Measurements from ENCODE around the gene MIR17HG.
"Not testable (repeated sequence)": the region's sequence is repeated elsewhere in the genome, so short reads cannot be mapped to it uniquely, and the experiment has no call there.

The MIR17HG gene

GRCh38 chr13:91313581-91313980 lies 33.9 kb upstream of the MIR17HG start:
- H3K36me3 ChIP-seq (ENCODE audit: insufficient read depth, low read length) = no peaks in the 10 kb centered on the region
- no peaks in the 10 kb centered on the region for H3K27me3 ChIP-seq (ENCODE audit: insufficient read depth, low read length)
- H3K27ac ChIP-seq (ENCODE audit: low read depth, low read length) = no peak overlapping the region
- H3K9me3 ChIP-seq (ENCODE audit: insufficient read depth, low read depth, low read length) = no peaks in the 10 kb centered on the region
- no peak overlapping the region for H3K4me3 ChIP-seq (ENCODE audit: low read length)
- no peaks in the 10 kb centered on the region for H3K4me1 ChIP-seq (ENCODE audit: insufficient read depth, low read length)
- 76% methylated on average over 3 of the region's 4 CpGs for WGBS
- no peak overlapping the region for H3K9ac ChIP-seq (ENCODE audit: low read depth, low read length)

GRCh38 chr13:91314888-91315287 lies 32.6 kb upstream of the MIR17HG start:
- no peak overlapping the region for H3K27ac ChIP-seq (ENCODE audit: low read depth, low read length)
- H3K4me3 ChIP-seq (ENCODE audit: low read length) = no peak overlapping the region
- H3K4me1 ChIP-seq (ENCODE audit: insufficient read depth, low read length) = no peaks in the 10 kb centered on the region
- H3K9ac ChIP-seq (ENCODE audit: low read depth, low read length) = no peak overlapping the region
- no peaks in the 10 kb centered on the region for H3K27me3 ChIP-seq (ENCODE audit: insufficient read depth, low read length)
- H3K36me3 ChIP-seq (ENCODE audit: insufficient read depth, low read length) = no peaks in the 10 kb centered on the region
- no peaks in the 10 kb centered on the region for H3K9me3 ChIP-seq (ENCODE audit: insufficient read depth, low read depth, low read length)

- Histone ChIP-seq H3K9me3 (ENCODE audit: insufficient read depth, low read depth, low read length) (no peaks in the 10 kb centered on the region), H3K9ac (ENCODE audit: low read depth, low read length) (no peak overlapping the region), H3K4me3 (ENCODE audit: low read length) (no peak overlapping the region), H3K36me3 (ENCODE audit: insufficient read depth, low read length) (no peaks in the 10 kb centered on the region), H3K27me3 (ENCODE audit: insufficient read depth, low read length) (no peaks in the 10 kb centered on the region), H3K27ac (ENCODE audit: low read depth, low read length) (no peak overlapping the region), H3K4me1 (ENCODE audit: insufficient read depth, low read length) (no peaks in the 10 kb centered on the region)
- 90% methylated on average over 6 of the region's 6 CpGs for WGBS
Measured at GRCh38 chr13:91318886-91319285, 28.6 kb upstream of the MIR17HG start.

GRCh38 chr13:91319996-91320395 lies 27.5 kb upstream of the MIR17HG start:
- Histone ChIP-seq H3K27me3 (ENCODE audit: insufficient read depth, low read length) (no peaks in the 10 kb centered on the region), H3K9ac (ENCODE audit: low read depth, low read length) (no peak overlapping the region), H3K36me3 (ENCODE audit: insufficient read depth, low read length) (no peaks in the 10 kb centered on the region), H3K4me3 (ENCODE audit: low read length) (no peak overlapping the region), H3K9me3 (ENCODE audit: insufficient read depth, low read depth, low read length) (no peaks in the 10 kb centered on the region), H3K27ac (ENCODE audit: low read depth, low read length) (no peak overlapping the region), H3K4me1 (ENCODE audit: insufficient read depth, low read length) (no peaks in the 10 kb centered on the region)
- 97% methylated on average over 8 of the region's 8 CpGs for WGBS

DNA sequence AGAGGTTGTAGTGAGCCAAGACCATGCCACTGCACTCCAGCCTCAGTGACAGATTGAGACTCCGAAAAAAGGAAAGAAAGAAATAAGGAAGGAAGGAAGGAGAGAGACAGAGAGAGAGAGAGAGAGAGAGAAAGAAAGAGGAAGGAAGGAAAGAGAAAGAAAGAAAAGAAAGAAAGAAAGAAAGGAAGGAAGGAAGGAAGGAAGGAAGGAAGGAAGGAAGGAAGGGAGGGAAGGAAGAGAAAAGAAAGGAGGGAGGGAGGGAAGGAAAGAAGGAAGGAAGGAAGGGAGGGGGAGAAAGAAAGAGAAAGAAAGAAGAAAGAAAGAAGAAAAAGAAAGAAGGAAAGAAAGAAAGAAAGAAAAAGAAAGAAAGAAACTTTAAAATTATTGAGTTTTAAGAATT lies 26.5 kb upstream of the MIR17HG start:
- H3K4me3 ChIP-seq (ENCODE audit: low read length); H3K27me3 ChIP-seq (ENCODE audit: insufficient read depth, low read length); H3K9me3 ChIP-seq (ENCODE audit: insufficient read depth, low read depth, low read length); H3K9ac ChIP-seq (ENCODE audit: low read depth, low read length); H3K36me3 ChIP-seq (ENCODE audit: insufficient read depth, low read length); H3K4me1 ChIP-seq (ENCODE audit: insufficient read depth, low read length); H3K27ac ChIP-seq (ENCODE audit: low read depth, low read length): not testable (repeated sequence)
- WGBS = 52% methylated on average over 1 of the region's 1 CpG

DNA sequence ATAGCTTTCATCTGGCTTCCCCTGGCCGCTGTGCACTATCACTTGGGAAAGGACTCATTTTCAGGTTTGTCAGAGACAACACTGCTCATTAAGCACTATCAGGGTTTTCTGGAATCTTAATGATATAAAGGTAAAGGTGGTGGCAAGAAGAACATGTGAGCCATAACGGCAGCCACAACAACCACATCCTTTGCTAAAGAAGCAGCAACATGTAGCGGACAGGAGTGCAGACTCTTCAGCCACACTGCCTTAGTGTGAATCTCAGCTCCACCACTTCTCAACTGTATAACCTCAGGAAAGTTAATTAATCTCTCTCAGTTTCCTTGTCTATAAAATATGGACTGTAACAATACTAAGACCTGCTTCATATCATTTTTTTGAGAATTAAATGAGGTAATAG lies 24.1 kb upstream of the MIR17HG start:
- no peaks in the 10 kb centered on the region for H3K36me3 ChIP-seq (ENCODE audit: insufficient read depth, low read length)
- H3K9me3 ChIP-seq (ENCODE audit: insufficient read depth, low read depth, low read length) = no peaks in the 10 kb centered on the region
- WGBS = 93% methylated on average over 3 of the region's 3 CpGs
- H3K4me1 ChIP-seq (ENCODE audit: insufficient read depth, low read length) = no peaks in the 10 kb centered on the region
- no peak overlapping the region for H3K9ac ChIP-seq (ENCODE audit: low read depth, low read length)
- H3K27ac ChIP-seq (ENCODE audit: low read depth, low read length) = no peak overlapping the region
- H3K4me3 ChIP-seq (ENCODE audit: low read length) = no peak overlapping the region
- H3K27me3 ChIP-seq (ENCODE audit: insufficient read depth, low read length) = no peaks in the 10 kb centered on the region

- Histone ChIP-seq H3K27ac (ENCODE audit: low read depth, low read length) (no peak overlapping the region), H3K4me1 (ENCODE audit: insufficient read depth, low read length) (no peaks in the 10 kb centered on the region), H3K9ac (ENCODE audit: low read depth, low read length) (no peak overlapping the region), H3K4me3 (ENCODE audit: low read length) (no peak overlapping the region), H3K9me3 (ENCODE audit: insufficient read depth, low read depth, low read length) (no peaks in the 10 kb centered on the region), H3K27me3 (ENCODE audit: insufficient read depth, low read length) (no peaks in the 10 kb centered on the region), H3K36me3 (ENCODE audit: insufficient read depth, low read length) (no peaks in the 10 kb centered on the region)
- 96% methylated on average over 5 of the region's 7 CpGs for WGBS
Measured at GRCh38 chr13:91326146-91326545, 21.3 kb upstream of the MIR17HG start.

DNA sequence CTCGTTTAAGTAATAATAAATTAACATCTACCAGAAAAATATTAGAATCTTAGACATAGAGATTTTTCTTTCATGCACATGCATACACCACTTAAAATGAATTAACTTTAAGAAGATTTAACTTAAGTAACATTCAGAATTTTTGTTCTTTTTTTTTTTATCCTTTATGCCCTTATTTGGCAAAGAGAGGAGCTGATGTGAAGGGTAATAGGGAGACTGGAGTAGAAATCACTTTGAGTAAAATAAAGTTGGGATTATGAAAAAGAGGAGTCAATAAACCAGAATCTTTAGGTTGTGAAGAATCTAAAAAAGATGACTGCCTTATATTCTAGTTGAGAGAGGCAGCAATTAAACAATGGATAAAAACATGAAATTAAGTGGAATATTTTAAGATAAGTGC lies 18.8 kb upstream of the MIR17HG start:
- Histone ChIP-seq H3K27ac (ENCODE audit: low read depth, low read length) (no peak overlapping the region), H3K9me3 (ENCODE audit: insufficient read depth, low read depth, low read length) (no peaks in the 10 kb centered on the region), H3K4me3 (ENCODE audit: low read length) (no peak overlapping the region), H3K9ac (ENCODE audit: low read depth, low read length) (no peak overlapping the region), H3K27me3 (ENCODE audit: insufficient read depth, low read length) (no peaks in the 10 kb centered on the region), H3K36me3 (ENCODE audit: insufficient read depth, low read length) (no peaks in the 10 kb centered on the region), H3K4me1 (ENCODE audit: insufficient read depth, low read length) (no peaks in the 10 kb centered on the region)
- WGBS = no CpG with 5 or more reads among the region's 1 CpG

GRCh38 chr13:91329733-91330132 lies 17.8 kb upstream of the MIR17HG start:
- H3K9me3 ChIP-seq (ENCODE audit: insufficient read depth, low read depth, low read length) = no peaks in the 10 kb centered on the region
- H3K4me1 ChIP-seq (ENCODE audit: insufficient read depth, low read length) = no peaks in the 10 kb centered on the region
- H3K27ac ChIP-seq (ENCODE audit: low read depth, low read length) = no peak overlapping the region
- H3K27me3 ChIP-seq (ENCODE audit: insufficient read depth, low read length) = no peaks in the 10 kb centered on the region
- H3K4me3 ChIP-seq (ENCODE audit: low read length) = no peak overlapping the region
- no peaks in the 10 kb centered on the region for H3K36me3 ChIP-seq (ENCODE audit: insufficient read depth, low read length)
- H3K9ac ChIP-seq (ENCODE audit: low read depth, low read length) = no peak overlapping the region
- WGBS = no CpG with 5 or more reads among the region's 1 CpG

DNA sequence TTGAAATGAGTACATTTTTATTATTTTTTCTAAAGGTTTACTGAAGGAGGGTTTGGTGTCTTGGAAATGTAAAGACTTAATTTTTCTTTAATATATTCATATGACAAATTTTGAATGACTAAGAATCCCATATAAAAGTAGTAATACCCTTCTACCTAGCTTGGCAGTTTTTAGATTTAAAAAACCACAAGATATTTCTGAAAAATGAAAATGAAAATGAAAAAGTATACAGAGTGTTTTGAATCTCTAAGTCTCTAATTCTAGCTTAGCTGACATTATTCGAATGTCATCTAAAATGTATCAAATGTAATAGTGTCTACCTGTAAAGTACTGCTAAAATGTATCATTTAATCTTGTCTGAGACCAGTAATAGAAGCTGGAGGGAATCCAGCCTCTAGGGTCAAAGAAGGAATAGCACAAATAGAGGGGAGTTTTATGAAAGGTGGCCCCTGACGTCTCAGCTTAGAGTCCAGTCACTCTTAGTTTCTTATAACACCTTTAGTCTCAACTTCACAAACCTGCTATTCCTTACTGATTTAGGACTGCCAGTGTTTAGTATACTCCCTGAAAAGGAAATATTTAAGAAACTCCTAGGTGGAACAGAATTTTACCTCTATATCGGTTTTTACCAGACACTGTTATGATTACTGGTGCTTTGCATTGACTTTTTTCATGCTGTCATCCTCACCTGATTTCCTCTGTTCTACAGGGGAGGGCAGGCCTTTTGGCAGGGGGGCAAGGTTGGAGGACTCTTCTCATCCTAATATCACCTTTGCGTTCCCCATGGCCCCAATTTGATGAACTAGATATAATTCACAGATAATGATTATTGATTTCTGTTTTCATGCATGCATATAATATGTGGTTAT lies 16.2 kb upstream of the MIR17HG start:
- WGBS = 76% methylated on average over 3 of the region's 4 CpGs
- no peaks in the 10 kb centered on the region for H3K4me1 ChIP-seq (ENCODE audit: insufficient read depth, low read length)
- no peaks in the 10 kb centered on the region for H3K9me3 ChIP-seq (ENCODE audit: insufficient read depth, low read depth, low read length)
- H3K9ac ChIP-seq (ENCODE audit: low read depth, low read length) = no peak overlapping the region
- no peaks in the 10 kb centered on the region for H3K36me3 ChIP-seq (ENCODE audit: insufficient read depth, low read length)
- H3K27me3 ChIP-seq (ENCODE audit: insufficient read depth, low read length) = no peaks in the 10 kb centered on the region
- no peak overlapping the region for H3K4me3 ChIP-seq (ENCODE audit: low read length)
- no peak overlapping the region for H3K27ac ChIP-seq (ENCODE audit: low read depth, low read length)

DNA sequence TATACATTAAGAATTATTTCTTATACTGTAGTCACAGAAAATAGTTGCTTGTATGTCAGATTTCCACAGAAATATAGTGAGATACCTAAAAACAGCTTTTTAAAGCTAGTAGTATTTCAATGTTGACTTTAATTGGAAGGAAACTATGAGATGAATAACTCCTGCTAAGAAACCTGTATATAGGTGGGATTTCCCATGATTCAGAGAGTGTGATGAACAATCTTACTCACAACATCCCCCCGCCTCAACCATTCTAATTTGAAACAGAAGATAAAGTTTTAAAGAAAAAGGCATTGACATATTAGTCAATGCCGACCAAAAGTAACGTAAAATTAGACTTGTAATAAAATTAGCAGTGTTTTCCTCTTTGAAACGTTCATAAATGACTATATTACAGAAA lies 1.4 kb upstream of the MIR17HG start:
- Histone ChIP-seq H3K36me3 (ENCODE audit: insufficient read depth, low read length) (peaks cover 21% of the 10 kb centered on the region), H3K27me3 (ENCODE audit: insufficient read depth, low read length) (peaks cover 49% of the 10 kb centered on the region), H3K4me1 (ENCODE audit: insufficient read depth, low read length) (peaks cover 20% of the 10 kb centered on the region), H3K9ac (ENCODE audit: low read depth, low read length) (no peak overlapping the region), H3K27ac (ENCODE audit: low read depth, low read length) (no peak overlapping the region), H3K4me3 (ENCODE audit: low read length) (no peak overlapping the region), H3K9me3 (ENCODE audit: insufficient read depth, low read depth, low read length) (no peaks in the 10 kb centered on the region)
- 100% methylated on average over 2 of the region's 4 CpGs for WGBS

GRCh38 chr13:91346850-91347201 lies 661 bp upstream of the MIR17HG start:
- Histone ChIP-seq H3K27me3 (ENCODE audit: insufficient read depth, low read length) (peaks cover 49% of the 10 kb centered on the region), H3K4me3 (ENCODE audit: low read length) (peak overlapping the region; percentile 99), H3K9ac (ENCODE audit: low read depth, low read length) (peak overlapping the region; percentile 100), H3K4me1 (ENCODE audit: insufficient read depth, low read length) (peaks cover 28% of the 10 kb centered on the region), H3K36me3 (ENCODE audit: insufficient read depth, low read length) (peaks cover 29% of the 10 kb centered on the region), H3K27ac (ENCODE audit: low read depth, low read length) (peak overlapping the region; percentile 75; the same call in 1 of the 2 replicates), H3K9me3 (ENCODE audit: insufficient read depth, low read depth, low read length) (no peaks in the 10 kb centered on the region)
- WGBS = 7% methylated on average over 11 of the region's 11 CpGs

All from HUES64 (cell line).